HCT116 (cell line): ENCODE measurements around the gene PPP1R1A. TPM values are rescaled to one million over a fixed set of nuclear protein-coding genes. Genes with fewer than 3 reads are reported as not detected.

Experiments used
- ATAC-seq: fragments of 200-7000 bp; cut with Tn5 transposase; 2 replicates; pipeline ENCODE4 v1.9.1; 2020; ENCODE audit warnings: mild to moderate bottlenecking, moderate library complexity
- BruUV-seq: library from RNA; stranded (reverse); fragments of 400-500 nt; replicated peaks from 2 replicates; lab custom pipeline; 2021; lab: Mats Ljungman, UMichigan
- CTCF ChIA-PET: fragments of 300-600 bp; sonication (Branson Sonifier 250); formaldehyde crosslinking; loops from one replicate; lab custom pipeline; 2021; ENCODE audit warnings: antibody characterized with exemption; lab: Charles Lee
- POLR2A ChIA-PET: fragments of 300-600, 350-600 bp; sonication (Branson Sonifier 250); formaldehyde crosslinking; loops from one replicate; lab custom pipeline; 2021; ENCODE audit warnings: antibody characterized with exemption; lab: Charles Lee
- RAD21 ChIA-PET, 2 experiments: fragments of 300-600 bp; sonication (Branson Sonifier 250); formaldehyde crosslinking; loops; one replicate each; lab custom pipeline; 2023; ENCODE audit warnings: low total read pairs in 2 of 2; ENCODE audit not compliant: uncharacterized antibody in 2 of 2, unreplicated experiment in 2 of 2, low non-redundant PET in 1 of 2; lab: Charles Lee
- DNase-seq: peaks from one replicate; pipeline ENCODE4 v3.0.0-alpha.2; 2010; ENCODE audit warnings: low read depth, low spot score
- H2AFZ ChIP-seq: fragments of 200-600 bp; shearing (Covaris generic), sonication (generic); 2 replicates; pipeline ENCODE4 v1.6.1; 2017; ENCODE audit warnings: low read depth, mixed run types, mixed read lengths, antibody characterized with exemption, low read length; ENCODE audit not compliant: poor library complexity, severe bottlenecking
- H3K27ac ChIP-seq: 2 replicates; pipeline ENCODE4 v1.5.1; 2012; ENCODE audit warnings: low read depth, low read length
- H3K27me3 ChIP-seq: fragments of 200-600 bp; sonication (generic); 2 replicates; pipeline ENCODE4 v1.6.1; 2016; ENCODE audit warnings: mixed run types, low read length, mixed read lengths; ENCODE audit not compliant: insufficient read depth
- H3K36me3 ChIP-seq, 2 experiments: fragments of 200-500 bp in 1 of 2; fragments of 200-600 bp in 1 of 2; sonication (Bioruptor generic) in 1 of 2; sonication (generic) in 1 of 2; 2 replicates each; pipeline versions ENCODE4 v1.5.1 to v1.6.1; 2014 to 2016; ENCODE audit warnings: low read length in 2 of 2, inconsistent platforms in 1 of 2, mixed read lengths in 1 of 2, mixed run types in 1 of 2; ENCODE audit not compliant: insufficient read depth in 2 of 2, control insufficient read depth in 1 of 2
- H3K4me1 ChIP-seq, 2 experiments: fragments of 200-600 bp in 1 of 2; sonication (generic) in 1 of 2; 2 replicates each; pipeline versions ENCODE4 v1.5.1 to v1.6.1; 2012 to 2017; ENCODE audit warnings: low read length in 2 of 2, inconsistent platforms in 1 of 2, mild to moderate bottlenecking in 1 of 2, mixed read lengths in 1 of 2, mixed run types in 1 of 2, moderate library complexity in 1 of 2; ENCODE audit not compliant: insufficient read depth in 2 of 2, control insufficient read depth in 1 of 2
- H3K4me2 ChIP-seq: fragments of 200-600 bp; sonication (generic); 2 replicates; pipeline ENCODE4 v1.6.1; 2017; ENCODE audit warnings: mixed run types, low read length, mixed read lengths
- H3K4me3 ChIP-seq, 2 experiments: fragments of 200-600 bp in 1 of 2; sonication (generic) in 1 of 2; replicated peaks in 1 of 2; 2 replicates each; pipeline ENCODE4 v1.5.1; 2011 to 2016; ENCODE audit warnings: low read length in 2 of 2, control low read depth in 1 of 2, low read depth in 1 of 2, mild to moderate bottlenecking in 1 of 2, mixed read lengths in 1 of 2, mixed run types in 1 of 2
- H3K79me2 ChIP-seq: fragments of 200-600 bp; sonication (generic); 2 replicates; pipeline ENCODE4 v1.6.1; 2017; ENCODE audit warnings: mild to moderate bottlenecking, mixed run types, low read length, moderate library complexity, mixed read lengths; ENCODE audit not compliant: insufficient read depth
- H3K9ac ChIP-seq: fragments of 200-600 bp; sonication (generic); 2 replicates; pipeline ENCODE4 v1.6.1; 2016; ENCODE audit warnings: low read length, mixed read lengths
- H3K9me2 ChIP-seq: fragments of 200-600 bp; sonication (generic), shearing (Covaris generic); 2 replicates; pipeline ENCODE4 v1.6.1; 2017; ENCODE audit warnings: mixed run types, mild to moderate bottlenecking, moderate library complexity; ENCODE audit not compliant: insufficient read depth
- H3K9me3 ChIP-seq, 2 experiments: fragments of 200-500 bp in 1 of 2; fragments of 200-600 bp in 1 of 2; sonication (Bioruptor generic) in 1 of 2; sonication (generic) in 1 of 2; 2 replicates each; pipeline ENCODE4 v1.6.1; 2014 to 2017; ENCODE audit warnings: low read length in 2 of 2, mixed read lengths in 2 of 2, inconsistent platforms in 1 of 2, low read depth in 1 of 2, mild to moderate bottlenecking in 1 of 2, mixed run types in 1 of 2, moderate library complexity in 1 of 2; ENCODE audit not compliant: control insufficient read depth in 1 of 2, insufficient read depth in 1 of 2
- H4K20me1 ChIP-seq: fragments of 200-600 bp; sonication (generic), shearing (Covaris generic); 2 replicates; pipeline ENCODE4 v1.6.1; 2017; ENCODE audit warnings: mixed run types, mild to moderate bottlenecking, moderate library complexity; ENCODE audit not compliant: insufficient read depth
- CTCF ChIP-seq, 3 experiments: fragments of 200-600 bp in 1 of 3; sonication (generic) in 1 of 3; IDR thresholded peaks in 2 of 3; conservative IDR thresholded peaks in 1 of 3; 2 replicates each; pipeline ENCODE4 v1.5.1; 2012 to 2017; ENCODE audit warnings: low read depth in 2 of 3, low read length in 2 of 3, antibody characterized with exemption in 1 of 3, borderline replicate concordance in 1 of 3, control low read depth in 1 of 3, mild to moderate bottlenecking in 1 of 3, mixed read lengths in 1 of 3, mixed run types in 1 of 3, moderate library complexity in 1 of 3; ENCODE audit not compliant: insufficient read depth in 1 of 3
- ELF1 ChIP-seq: IDR thresholded peaks from 2 replicates; pipeline ENCODE4 v1.6.1; 2012; ENCODE audit warnings: low read depth, borderline replicate concordance
- EZH2 ChIP-seq: fragments of 200-600 bp; sonication (generic); IDR thresholded peaks from 2 replicates; pipeline ENCODE4 v1.6.1; 2017; ENCODE audit warnings: antibody characterized with exemption, mixed run types
- FOSL1 ChIP-seq: IDR thresholded peaks from 2 replicates; pipeline ENCODE4 v1.6.1; 2012; ENCODE audit warnings: low read depth
- JUND ChIP-seq: IDR thresholded peaks from 2 replicates; pipeline ENCODE4 v1.6.1; 2012
- POLR2A ChIP-seq: IDR thresholded peaks from 2 replicates; pipeline ENCODE4 v1.7.0; 2011; ENCODE audit warnings: borderline replicate concordance; ENCODE audit not compliant: insufficient read depth, insufficient read length; ENCODE audit errors: extremely low read depth
- SIN3A ChIP-seq: IDR thresholded peaks from 2 replicates; pipeline ENCODE4 v1.6.1; 2012; ENCODE audit warnings: low read depth
- SP1 ChIP-seq: IDR thresholded peaks from 2 replicates; pipeline ENCODE4 v1.6.1; 2012; ENCODE audit warnings: low read depth
- SRF ChIP-seq: IDR thresholded peaks from 2 replicates; pipeline ENCODE4 v1.6.1; 2012; ENCODE audit warnings: low read depth
- TCF7L2 ChIP-seq: IDR thresholded peaks from 2 replicates; pipeline ENCODE4 v1.7.0; 2011; ENCODE audit warnings: borderline replicate concordance, inconsistent platforms; ENCODE audit not compliant: insufficient read depth, insufficient read length; ENCODE audit errors: extremely low read depth
- ZFX ChIP-seq: fragments of 450-650 bp; IDR thresholded peaks from 2 replicates; pipeline ENCODE4 v1.6.1; 2017
- intact Hi-C: fragments of 100-400 bp; cut with micrococcal nuclease; formaldehyde crosslinking; loops from 2 replicates; pipeline ENCODE4 v1.10.0; 2022
- total RNA-seq: library from RNA; stranded (reverse); gene quantifications from one replicate; pipeline ENCODE4 v1.2.1, GENCODE V29; 2021; ENCODE audit not compliant: unreplicated experiment
- TF ChIP-seq, protein P1 (sequence below): IDR thresholded peaks from 2 replicates; pipeline ENCODE4 v1.6.1; 2012
- TF ChIP-seq, protein P2 (sequence below): IDR thresholded peaks from 2 replicates; pipeline ENCODE4 v1.6.1; 2012
- TF ChIP-seq, protein P3 (sequence below): IDR thresholded peaks from 2 replicates; pipeline ENCODE4 v1.6.1; 2012; ENCODE audit warnings: low read depth

The PPP1R1A gene
- total RNA-seq, 1 experiment from 2014 or later, result 0.61 TPM

DNA sequence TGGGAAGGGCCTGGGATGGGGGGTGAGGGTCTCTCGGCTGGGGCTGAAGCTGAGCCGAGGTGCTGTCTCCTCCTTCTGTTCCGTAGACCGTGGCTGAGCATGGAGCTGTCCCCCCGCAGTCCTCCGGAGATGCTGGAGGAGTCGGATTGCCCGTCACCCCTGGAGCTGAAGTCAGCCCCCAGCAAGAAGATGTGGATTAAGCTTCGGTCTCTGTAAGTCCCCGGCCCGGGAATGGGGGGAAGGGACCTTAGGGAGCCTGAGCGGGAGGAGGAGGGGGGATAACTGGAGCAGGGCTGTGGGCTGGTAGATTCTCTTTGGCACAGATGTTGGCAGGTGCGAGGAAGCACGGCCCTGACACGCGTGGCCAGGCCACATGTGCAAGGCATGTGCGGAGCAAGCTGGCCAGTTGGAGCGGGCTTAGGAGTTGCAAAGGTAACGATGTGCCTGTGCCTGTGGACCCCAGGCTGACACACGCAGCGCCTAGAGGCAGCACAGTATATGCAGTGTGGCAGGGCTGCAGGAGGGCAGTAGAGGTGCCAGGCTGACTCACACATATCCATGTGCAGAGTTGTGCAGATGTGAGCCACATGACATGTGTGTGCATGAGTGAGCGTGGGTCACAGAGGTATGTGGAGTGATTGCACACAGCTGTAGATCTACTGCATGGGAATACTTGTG, 38.5 kb downstream of the PPP1R1A start:
- ATAC-seq (no peak; the same call in 1 of the 2 replicates), DNase-seq (no peak)
- Histone ChIP-seq H3K27me3 (peaks cover 55% of the 10 kb centered on the region), H3K9me3 (no peaks in the 10 kb centered on the region), H4K20me1 (no peaks in the 10 kb centered on the region), H3K79me2 (no peaks in the 10 kb centered on the region), H3K9ac (no peak overlapping the region), H3K4me1 (no peaks in the 10 kb centered on the region), H2AFZ (no peak overlapping the region), H3K9me2 (no peaks in the 10 kb centered on the region), H3K27ac (no peak overlapping the region), H3K4me3 (no peak overlapping the region), H3K4me2 (no peak overlapping the region), H3K36me3 (no peaks in the 10 kb centered on the region)
- ChIA-PET POLR2A (no interaction called here), CTCF (interaction anchor here (1.1 kb wide), 1 partner anchor 175 kb away, joined by 3 read pairs; no protein-coding TSS in a partner anchor), RAD21 (no interaction called here)
- intact Hi-C loops, result no loop called here
- no peak for TF ChIP-seq EZH2
- TF ChIP-seq SRF, result no peak
- TF ChIP-seq POLR2A, result no peak
- TF ChIP-seq FOSL1, result no peak
- no peak for TF ChIP-seq TCF7L2
- TF ChIP-seq, protein P1, sequence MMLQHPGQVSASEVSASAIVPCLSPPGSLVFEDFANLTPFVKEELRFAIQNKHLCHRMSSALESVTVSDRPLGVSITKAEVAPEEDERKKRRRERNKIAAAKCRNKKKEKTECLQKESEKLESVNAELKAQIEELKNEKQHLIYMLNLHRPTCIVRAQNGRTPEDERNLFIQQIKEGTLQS, result no peak
- TF ChIP-seq, protein P2, sequence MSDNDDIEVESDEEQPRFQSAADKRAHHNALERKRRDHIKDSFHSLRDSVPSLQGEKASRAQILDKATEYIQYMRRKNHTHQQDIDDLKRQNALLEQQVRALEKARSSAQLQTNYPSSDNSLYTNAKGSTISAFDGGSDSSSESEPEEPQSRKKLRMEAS, result no peak
- TF ChIP-seq CTCF (IDR thresholded peaks at IDR 0.05 in 2 of 3, conservative IDR thresholded peaks at IDR 0.05 in 1 of 3; ENCODE audit: borderline replicate concordance in 1 of 3, insufficient read depth in 1 of 3, low read depth in 2 of 3, low read length in 2 of 3), result no peak
- no peak for TF ChIP-seq JUND
- no peak for TF ChIP-seq ZFX
- no peak for TF ChIP-seq SP1
- no peak for TF ChIP-seq SIN3A
- TF ChIP-seq, protein P3, sequence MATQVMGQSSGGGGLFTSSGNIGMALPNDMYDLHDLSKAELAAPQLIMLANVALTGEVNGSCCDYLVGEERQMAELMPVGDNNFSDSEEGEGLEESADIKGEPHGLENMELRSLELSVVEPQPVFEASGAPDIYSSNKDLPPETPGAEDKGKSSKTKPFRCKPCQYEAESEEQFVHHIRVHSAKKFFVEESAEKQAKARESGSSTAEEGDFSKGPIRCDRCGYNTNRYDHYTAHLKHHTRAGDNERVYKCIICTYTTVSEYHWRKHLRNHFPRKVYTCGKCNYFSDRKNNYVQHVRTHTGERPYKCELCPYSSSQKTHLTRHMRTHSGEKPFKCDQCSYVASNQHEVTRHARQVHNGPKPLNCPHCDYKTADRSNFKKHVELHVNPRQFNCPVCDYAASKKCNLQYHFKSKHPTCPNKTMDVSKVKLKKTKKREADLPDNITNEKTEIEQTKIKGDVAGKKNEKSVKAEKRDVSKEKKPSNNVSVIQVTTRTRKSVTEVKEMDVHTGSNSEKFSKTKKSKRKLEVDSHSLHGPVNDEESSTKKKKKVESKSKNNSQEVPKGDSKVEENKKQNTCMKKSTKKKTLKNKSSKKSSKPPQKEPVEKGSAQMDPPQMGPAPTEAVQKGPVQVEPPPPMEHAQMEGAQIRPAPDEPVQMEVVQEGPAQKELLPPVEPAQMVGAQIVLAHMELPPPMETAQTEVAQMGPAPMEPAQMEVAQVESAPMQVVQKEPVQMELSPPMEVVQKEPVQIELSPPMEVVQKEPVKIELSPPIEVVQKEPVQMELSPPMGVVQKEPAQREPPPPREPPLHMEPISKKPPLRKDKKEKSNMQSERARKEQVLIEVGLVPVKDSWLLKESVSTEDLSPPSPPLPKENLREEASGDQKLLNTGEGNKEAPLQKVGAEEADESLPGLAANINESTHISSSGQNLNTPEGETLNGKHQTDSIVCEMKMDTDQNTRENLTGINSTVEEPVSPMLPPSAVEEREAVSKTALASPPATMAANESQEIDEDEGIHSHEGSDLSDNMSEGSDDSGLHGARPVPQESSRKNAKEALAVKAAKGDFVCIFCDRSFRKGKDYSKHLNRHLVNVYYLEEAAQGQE, result no peak
- TF ChIP-seq ELF1, result no peak
- BruUV-seq, result no TSS peak
